Measurements from ENCODE around the gene DDX39A.

DNA sequence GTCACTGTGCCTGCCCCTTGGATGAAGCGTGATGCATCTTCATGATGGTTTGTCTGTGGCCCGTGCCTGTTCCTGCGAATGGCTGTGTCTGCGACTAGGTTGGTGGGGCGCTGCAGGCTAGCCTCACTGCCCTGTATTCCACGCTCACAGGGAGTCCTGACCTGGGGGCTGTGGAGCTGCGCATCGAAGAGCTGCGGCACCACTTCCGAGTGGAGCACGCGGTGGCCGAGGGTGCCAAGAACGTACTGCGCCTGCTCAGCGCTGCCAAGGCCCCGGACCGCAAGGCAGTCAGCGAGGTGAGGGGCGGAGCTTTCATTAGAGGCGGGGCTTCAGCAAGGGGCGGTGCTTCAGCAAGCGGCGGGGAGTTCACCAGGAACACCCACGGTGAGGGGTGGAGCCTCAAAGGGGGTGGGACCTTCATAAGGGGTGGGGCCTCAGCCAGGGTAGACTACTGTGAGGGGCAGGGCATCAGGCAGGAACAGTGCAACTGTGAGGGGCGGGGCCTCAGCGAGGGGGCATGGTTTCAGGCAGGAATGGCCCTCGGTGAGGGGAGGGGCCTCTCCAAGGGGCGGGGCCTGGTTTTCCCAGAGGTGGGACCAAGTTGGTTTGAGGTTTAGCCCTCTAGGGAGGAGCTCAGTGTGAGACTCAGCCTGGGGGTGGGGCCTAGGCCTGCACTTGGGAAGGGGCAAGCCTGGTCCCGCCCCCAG is 31.2 kb upstream of the DDX39A start:
- TF ChIP-seq, protein P1, sequence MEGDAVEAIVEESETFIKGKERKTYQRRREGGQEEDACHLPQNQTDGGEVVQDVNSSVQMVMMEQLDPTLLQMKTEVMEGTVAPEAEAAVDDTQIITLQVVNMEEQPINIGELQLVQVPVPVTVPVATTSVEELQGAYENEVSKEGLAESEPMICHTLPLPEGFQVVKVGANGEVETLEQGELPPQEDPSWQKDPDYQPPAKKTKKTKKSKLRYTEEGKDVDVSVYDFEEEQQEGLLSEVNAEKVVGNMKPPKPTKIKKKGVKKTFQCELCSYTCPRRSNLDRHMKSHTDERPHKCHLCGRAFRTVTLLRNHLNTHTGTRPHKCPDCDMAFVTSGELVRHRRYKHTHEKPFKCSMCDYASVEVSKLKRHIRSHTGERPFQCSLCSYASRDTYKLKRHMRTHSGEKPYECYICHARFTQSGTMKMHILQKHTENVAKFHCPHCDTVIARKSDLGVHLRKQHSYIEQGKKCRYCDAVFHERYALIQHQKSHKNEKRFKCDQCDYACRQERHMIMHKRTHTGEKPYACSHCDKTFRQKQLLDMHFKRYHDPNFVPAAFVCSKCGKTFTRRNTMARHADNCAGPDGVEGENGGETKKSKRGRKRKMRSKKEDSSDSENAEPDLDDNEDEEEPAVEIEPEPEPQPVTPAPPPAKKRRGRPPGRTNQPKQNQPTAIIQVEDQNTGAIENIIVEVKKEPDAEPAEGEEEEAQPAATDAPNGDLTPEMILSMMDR (IDR thresholded peaks at IDR 0.05) = no peak
- TF ChIP-seq POLR2AphosphoS5 (IDR thresholded peaks at IDR 0.05; ENCODE audit: low read depth, low read length) (no peak), SIN3A (IDR thresholded peaks at IDR 0.05; ENCODE audit: borderline replicate concordance, insufficient read depth, low read depth, low read length) (no peak), TCF7L2 (IDR thresholded peaks at IDR 0.05; ENCODE audit: low read depth, low read length) (no peak)
- TF ChIP-seq, protein P2, sequence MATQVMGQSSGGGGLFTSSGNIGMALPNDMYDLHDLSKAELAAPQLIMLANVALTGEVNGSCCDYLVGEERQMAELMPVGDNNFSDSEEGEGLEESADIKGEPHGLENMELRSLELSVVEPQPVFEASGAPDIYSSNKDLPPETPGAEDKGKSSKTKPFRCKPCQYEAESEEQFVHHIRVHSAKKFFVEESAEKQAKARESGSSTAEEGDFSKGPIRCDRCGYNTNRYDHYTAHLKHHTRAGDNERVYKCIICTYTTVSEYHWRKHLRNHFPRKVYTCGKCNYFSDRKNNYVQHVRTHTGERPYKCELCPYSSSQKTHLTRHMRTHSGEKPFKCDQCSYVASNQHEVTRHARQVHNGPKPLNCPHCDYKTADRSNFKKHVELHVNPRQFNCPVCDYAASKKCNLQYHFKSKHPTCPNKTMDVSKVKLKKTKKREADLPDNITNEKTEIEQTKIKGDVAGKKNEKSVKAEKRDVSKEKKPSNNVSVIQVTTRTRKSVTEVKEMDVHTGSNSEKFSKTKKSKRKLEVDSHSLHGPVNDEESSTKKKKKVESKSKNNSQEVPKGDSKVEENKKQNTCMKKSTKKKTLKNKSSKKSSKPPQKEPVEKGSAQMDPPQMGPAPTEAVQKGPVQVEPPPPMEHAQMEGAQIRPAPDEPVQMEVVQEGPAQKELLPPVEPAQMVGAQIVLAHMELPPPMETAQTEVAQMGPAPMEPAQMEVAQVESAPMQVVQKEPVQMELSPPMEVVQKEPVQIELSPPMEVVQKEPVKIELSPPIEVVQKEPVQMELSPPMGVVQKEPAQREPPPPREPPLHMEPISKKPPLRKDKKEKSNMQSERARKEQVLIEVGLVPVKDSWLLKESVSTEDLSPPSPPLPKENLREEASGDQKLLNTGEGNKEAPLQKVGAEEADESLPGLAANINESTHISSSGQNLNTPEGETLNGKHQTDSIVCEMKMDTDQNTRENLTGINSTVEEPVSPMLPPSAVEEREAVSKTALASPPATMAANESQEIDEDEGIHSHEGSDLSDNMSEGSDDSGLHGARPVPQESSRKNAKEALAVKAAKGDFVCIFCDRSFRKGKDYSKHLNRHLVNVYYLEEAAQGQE (IDR thresholded peaks at IDR 0.05; ENCODE audit: insufficient read depth in 1 of 2, low read depth in 2 of 2, low read length in 1 of 2) = no peak

Measured in Panc1 (cell line).